HG02610 (cell line): ENCODE measurements around the gene PDLIM4.

ENCODE experiments used
- ATAC-seq: cut with Tn5 transposase; IDR thresholded peaks from one replicate; pipeline ENCODE4 v1.9.1; 2021; ENCODE audit warnings: mild to moderate bottlenecking, moderate library complexity; ENCODE audit not compliant: unreplicated experiment

The PDLIM4 gene, protein sequence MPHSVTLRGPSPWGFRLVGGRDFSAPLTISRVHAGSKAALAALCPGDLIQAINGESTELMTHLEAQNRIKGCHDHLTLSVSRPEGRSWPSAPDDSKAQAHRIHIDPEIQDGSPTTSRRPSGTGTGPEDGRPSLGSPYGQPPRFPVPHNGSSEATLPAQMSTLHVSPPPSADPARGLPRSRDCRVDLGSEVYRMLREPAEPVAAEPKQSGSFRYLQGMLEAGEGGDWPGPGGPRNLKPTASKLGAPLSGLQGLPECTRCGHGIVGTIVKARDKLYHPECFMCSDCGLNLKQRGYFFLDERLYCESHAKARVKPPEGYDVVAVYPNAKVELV

DNA sequence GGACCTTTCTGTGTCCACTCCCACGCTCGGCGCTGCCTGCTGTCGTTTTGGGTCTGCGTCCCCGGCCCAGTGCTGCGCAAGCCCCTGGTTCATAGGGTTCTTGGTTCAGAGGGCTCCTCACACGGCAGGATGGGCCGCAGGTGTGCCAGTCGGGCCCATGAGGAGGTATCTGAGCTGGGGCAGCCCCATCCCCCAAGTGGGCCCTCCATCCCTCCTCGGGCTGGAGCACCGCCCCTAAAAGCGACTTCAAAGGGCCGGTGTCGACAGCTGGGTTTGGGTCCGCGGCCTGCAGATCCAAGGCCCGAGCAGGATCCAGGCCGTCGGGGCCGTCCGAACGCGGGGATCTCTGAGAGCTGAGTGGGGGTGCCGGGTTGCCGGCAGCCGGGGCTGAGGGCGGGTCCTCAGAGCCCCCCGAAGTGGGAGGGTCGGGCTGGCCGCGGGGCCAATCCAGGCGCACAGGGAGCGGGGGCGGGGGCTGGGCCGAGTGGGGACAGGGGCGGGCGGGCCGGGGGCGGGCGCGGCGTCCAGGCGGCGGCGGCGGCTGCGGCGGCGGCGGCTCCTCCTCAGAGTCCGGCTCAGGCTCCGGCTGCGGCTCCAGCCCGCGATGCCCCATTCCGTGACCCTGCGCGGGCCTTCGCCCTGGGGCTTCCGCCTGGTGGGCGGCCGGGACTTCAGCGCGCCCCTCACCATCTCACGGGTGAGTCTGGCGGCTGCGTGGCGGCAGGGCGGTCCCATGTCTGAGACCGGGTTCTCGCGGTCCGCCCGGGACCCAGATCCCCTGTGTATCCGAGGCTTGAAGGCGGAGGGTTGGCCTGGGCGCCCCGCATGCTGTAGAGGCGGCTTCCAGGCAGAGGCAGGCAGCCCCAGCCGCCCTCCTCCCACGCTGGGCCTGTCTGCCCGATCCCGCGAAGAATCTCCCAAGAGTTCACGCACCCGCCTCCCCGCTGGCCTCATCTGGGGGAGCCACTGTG, at the start of gene PDLIM4:
TSS of gene PDLIM4 (plus strand) at position 566 of the 971 bp plus-strand sequence. CDS start at position 605, 39 bp downstream.
- ATAC-seq: no peak

DNA sequence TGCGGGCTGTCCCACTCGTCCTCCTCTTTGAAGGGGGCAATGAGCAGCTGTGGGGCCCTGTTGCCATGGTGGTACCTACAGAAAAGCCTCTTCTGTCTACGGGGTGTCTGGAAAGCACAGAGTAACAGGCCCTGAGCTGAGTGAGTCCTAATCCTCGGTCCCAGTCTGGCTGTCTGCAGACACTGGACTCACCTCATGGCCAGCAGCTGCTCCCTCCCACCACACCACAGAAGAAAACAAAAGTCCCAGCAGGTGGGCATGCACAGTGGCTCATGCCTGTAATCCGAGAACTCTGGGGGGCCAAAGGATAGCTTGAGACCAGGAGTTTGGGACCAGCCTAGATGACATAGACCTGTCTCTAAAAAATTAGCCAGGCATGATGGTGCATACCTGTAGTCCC, 49.7 kb upstream of the PDLIM4 start:
- ATAC-seq: no peak

DNA sequence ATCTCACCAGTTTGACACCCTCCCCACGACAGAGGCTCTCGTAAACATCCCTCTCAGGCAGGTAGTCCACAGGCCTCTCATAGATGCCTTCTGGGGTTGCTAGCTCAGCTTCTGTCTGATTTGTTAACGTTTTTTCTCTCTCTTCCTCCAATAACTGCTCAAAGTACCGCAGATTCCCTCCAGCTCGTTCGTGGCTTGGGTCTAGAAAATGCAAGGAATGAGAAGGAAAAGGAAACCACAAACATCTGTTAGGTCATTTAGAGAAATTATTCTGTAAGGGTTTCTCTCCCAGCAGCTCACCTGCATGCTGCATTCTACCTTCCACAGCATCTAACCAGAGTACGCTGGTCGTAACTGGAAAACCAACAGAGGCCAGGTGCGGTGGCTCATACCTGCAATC, 48.4 kb upstream of the PDLIM4 start:
- no peak for ATAC-seq

DNA sequence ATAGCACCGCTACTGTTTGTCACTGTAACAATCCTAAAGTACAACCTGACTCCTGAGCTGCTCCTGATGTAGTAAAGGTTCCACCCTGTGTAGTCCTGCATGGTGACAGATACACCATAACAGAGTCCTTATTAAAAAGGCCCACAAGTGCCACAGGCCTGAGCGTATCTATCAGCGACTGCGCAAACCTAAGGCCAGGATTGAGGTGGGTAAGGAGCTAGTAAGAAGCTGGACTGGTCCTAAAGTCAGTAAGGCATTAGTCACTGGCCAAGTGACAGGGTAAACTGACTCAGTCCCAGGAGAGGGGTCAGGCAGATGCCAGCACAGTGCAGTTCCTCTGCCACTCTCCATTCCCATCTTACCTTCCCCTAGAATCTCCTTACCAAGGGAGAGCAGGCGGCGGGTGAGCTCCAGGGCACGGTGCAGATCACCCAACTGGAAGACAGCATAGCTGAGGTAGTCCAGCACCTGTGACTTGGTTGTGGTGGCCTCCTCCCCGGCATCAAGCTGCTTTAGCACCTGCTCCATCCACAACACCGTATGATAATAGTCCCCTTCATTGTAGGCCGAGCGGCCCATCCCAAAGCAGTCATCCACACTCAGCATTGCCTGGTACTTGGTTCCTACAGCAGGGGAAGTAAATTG, 47.5 kb upstream of the PDLIM4 start:
- no peak for ATAC-seq

DNA sequence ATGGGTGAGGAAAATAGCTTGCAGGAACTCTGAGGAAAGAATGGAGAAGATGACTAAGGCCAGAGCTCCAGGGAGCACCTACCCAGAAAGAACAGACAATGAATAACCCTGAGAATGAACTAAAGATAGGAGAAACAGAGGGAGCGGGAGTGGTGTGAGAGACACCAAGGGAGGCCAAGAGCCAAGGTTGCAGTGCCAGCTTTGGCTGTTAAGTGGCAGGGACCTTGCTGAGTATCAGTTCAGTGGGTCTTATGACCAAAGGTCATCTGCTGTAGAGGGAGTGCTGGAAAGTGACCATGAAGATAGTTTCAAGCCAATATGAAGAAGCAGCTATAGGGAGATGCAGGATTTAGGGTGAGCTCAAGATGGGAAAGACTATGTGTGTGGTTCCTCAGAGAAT, 46.6 kb upstream of the PDLIM4 start:
- ATAC-seq: no peak

DNA sequence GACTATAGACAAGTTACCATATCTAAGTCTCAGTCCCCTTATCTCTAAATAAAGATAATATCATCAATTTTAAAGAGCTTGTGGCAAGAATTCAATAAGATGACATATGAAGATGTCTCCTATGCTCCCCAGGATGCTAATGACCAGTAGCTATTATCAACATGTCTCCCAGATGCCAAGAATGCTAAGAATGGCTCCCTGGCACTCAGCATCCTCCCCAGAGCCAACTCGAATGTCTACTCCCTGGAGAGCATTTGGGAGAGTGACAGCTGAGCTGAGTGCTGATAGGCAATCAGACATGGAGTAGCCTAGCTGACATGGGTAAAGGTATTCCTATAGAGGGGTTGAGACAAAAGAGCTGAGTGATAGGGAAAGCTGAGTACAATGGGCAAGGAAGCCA, 45.7 kb upstream of the PDLIM4 start:
- ATAC-seq: no peak

DNA sequence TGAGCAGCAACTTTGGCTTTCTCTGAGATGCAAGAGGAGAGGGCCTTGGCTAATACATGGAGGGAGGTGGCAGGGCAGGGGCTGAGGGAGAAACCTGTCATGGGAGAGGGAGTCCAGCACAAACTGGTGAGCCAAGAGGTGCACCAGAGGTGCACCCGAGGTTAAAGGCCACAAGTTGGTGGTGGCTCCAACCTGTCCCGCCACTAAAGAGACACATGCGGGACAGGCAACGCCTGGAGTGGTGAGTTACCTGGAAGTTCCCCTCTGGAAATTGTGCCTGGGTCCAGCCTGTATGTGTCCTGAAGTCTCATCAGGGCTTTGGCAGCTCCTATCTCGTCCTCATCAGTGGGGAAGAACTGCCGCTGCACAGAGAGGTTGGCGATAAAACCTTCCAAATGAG, 43.8 kb upstream of the PDLIM4 start:
- ATAC-seq: no peak

DNA sequence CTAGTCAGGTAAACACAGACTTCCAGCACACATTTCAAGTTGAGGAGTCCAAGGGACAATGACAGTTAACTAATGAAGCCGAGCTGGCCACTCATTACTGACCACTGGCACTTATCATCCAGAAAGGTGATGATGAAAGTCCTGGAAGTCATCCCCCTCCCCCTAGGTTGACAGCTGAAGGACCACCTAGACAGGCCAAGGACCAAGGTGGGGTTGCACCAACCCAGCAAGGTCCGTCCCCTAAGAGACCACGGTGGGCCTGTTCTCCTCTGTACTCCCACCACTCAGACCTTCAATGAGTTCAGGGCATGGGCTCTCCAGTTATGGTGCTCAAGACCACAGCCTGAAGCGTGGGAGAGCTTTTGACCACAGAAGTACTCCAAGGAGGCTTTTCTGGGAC, 43.0 kb upstream of the PDLIM4 start:
- ATAC-seq: no peak

DNA sequence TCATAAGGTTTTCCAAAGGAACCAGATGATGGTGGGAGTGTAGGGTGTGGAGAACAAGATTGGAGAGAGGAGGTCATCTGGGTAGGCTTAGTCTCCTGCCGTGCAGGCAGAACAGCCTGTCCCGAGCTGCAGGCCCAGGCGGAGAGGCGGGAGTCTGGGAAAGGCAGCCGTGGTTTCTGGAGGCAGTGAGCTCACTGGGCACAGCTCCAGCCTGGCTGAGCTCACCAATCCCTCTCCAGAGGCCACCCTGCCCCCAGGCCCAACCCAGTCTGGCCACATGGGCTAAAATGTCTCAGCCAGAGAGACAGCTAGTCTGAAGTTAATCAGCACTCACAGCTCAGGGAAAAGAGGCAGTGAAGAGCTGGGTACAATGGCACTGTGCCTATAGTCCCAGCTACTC, 42.2 kb upstream of the PDLIM4 start:
- no peak for ATAC-seq

DNA sequence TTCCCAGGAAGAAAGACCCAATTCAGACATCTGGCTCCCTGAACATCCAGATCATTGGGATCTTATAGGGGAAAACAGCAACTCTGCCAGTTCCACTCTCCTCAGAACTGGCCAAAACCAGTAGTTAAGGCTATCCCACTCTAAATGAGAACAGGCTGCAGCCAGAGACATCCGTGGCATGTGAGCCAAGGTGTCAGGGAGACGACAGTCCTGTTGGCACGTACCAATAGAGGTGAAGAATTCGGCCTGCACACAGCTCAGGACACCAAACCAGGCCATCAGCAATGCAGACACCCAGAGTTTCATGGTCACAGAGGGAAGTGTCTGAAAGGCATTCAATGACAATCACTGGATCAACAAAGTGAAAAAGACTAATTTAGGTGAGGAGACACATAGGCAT, 39.2 kb upstream of the PDLIM4 start:
- ATAC-seq: no peak

DNA sequence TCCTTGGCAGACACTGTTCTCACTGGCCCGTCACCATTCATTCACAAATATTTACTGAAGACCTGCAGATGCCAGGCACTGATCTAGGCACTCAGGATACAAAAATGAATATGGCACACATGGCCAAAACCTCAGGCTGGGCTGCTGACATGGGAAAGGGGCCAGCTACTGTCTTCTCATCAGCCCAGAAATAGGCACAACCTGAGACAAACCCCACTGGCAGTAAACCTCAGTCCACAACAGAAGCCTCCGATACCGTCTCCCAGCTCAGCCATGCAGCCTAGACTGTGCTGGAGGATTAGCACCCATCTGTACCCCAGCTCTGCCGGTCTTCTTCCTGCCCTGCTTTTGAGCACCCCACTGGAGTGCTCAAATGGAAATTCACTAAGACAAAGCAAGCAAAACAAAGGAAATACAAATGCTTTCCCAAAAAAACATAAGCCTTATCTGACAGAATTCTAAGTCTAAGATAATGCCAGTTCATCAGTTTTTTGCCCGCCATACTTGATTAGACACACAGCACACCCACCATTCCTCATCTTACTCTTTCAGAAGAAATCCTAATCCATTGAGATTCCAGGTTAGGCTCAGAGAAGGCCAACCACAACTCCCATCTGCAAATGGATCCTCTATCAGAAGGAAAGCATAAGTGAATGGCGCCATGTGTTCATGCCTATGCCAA, 38.1 kb upstream of the PDLIM4 start:
- ATAC-seq: no peak

DNA sequence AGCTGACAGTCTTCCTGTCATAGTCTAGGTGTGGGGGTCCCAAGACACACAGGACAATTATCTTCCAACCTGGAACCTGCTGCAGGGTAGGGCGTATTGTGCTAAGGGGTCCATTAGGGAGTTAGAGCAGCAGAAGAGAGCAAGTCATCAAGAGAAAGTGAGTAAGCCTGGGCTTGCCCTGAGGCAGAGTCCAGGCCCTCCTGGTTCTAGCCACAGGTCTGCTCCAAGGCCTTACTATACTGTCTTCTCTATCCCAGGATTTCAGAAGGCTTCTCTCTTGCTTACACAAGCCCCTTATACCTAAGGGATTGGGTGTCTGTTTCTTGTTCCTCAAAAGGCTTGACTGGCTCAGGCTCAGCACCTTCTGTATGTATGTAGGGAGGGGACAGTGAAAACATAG, 37.5 kb upstream of the PDLIM4 start:
- no peak for ATAC-seq

DNA sequence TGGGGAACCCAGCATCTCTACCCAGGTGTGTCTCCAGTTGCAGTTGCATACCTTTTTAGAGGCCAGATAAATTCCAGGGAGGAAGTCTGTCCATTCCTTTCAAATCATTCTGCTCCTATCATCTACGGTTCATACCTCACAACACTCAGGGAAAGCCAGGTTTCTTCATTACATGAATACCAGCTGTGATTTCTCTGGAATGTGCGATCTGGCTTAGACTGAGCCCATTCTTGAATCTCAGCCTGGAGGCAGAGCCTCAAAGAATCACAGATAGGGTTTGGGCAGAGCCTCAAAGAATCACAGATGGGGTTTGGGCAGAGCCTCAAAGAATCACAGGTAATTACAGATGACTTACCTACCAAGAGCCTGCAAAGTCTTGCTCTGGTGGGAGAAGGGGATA, 37.0 kb upstream of the PDLIM4 start:
- ATAC-seq: no peak

DNA sequence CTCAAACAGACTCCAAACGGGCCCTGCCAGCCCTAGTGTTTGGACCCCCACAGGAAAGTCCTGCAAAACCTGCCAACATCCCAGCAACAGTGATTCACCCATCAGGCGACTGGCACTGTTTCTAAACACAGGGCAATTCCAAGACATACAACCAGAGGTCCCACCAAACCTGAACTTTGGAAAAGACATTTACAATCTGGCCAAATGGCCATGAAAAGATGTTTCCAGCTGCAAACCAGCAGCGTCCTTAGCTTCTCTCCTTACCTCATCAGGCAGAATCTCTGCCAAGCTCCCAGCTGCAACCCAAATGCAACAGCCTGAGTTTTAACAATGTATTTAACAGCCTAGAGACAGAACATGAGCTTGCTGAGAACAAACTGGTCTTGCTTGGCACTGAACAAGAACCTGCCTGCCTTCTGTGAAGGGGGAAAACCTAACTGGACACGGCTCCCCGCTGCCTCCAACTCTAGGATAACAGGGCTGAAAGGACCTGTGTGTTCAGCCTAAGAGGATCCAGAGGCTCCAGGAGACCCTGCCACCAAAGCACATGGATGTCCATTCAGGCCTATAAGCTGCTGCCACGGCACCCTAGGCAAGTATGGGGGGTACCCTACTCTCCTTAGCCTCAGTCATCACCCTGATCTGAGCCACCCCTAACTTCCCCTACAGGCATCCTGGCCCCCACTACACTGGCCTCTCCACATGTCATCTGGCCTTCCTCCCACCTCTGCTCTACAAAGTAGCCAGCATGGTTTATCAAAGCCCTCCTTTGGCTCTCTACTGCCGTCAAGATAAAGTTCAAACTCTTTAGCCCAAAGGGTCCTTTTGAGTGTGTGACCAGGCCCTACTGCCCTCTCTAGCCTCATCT, 35.5 kb upstream of the PDLIM4 start:
- no peak for ATAC-seq

DNA sequence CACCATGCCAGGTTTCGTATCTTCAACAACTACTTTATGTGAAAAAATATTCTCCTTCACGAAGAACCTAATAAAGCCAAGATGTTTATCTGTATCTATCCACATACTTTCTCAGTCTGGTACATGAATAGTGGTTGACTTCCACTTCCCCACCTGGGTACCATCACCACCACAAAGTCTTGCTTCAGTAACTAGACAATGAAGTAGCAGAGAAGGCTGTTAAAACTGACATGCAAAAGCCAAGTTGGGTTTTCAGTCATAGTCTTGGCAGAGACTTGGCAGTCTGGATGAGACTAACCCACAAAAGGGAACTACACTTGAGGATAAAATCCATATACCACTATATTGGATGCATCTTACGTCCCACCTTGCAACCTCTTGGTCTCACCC, 34.9 kb upstream of the PDLIM4 start:
- peak; percentile 69 for ATAC-seq

DNA sequence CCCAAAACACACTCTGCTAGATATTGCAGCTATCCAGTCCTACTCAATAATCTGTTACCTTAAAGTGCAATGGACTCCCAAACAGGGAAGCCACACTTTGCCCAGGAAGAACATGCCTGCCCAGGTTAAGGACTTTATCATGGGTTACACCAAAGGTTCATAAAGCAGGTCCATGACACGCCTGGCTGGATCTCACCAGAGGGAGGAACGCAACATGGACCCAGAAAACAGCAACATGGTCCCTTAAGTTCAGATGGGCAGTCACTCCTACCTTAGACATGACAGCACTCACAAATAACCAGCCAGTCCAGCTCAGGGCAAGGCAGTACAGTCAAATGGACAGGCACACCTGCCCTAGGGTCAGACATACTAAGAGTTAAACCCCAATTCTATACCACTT, 33.6 kb upstream of the PDLIM4 start:
- no peak for ATAC-seq

DNA sequence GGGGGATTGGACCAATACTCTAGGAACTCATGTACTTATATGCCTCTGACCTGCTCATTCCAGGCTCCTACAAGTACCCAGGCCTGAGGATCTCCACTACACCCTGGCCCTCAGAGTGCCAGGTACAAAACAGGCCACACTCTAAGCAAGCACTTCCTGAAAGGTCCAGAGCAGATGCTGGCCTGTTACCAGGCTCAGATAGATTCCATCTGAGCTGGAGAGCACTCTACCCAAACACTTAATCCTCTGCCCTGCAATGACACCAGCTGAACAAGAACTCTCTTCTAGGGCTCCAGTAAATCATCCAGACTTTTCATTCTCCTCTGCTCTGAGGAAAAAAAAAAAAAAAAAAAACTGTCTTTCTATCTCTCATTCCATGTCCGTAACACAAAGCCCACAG, 32.8 kb upstream of the PDLIM4 start:
- ATAC-seq: no peak

DNA sequence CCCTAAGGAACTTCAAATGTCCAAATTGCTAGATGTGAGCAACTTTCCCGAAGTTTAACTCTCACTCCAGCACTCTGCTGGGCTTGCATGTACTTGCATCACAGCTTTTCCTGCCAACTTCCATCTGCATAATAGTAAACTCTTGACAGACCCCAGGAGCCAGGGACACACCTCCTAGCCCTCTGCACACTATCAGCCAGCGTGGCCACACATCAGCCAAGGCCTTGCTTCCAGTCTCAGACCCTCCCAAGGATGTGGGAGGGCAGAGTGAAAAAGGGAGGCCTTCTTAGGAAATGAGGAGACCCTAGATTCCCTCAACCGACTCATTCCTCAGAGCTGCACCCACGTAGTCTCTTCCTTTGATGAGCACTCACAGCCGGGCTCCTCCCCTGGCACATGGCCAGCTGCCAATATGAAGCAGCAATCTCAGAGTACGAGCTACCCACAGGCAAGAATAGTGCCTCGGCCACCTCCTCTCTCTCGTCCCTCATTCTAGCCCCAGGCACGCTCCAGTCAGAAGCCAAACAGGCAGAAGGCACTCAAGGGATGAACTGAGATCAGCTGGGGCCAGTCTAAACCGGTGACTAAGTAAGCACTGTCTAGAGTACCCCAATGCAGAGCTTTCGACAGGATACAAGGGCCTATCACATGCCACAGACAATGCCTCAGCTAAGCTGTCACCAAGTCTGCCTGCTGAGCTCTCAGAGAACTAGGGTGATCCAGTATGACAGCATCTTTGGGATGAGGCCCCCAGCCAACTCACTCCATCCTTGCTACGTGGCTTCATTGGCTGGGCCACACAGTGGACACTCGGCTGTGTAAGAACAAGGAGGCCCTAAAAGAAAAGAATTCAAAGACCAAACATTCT, 32.1 kb upstream of the PDLIM4 start:
- no peak for ATAC-seq
